Astrocyte (in vitro differentiated cells and primary cell): ENCODE results near the gene STK24.

ENCODE experiments used
- EZH2 ChIP-seq: IDR thresholded peaks from 2 replicates; pipeline ENCODE4 v1.6.1; 2012; ENCODE audit warnings: mild to moderate bottlenecking, low read length, inconsistent platforms; ENCODE audit not compliant: insufficient read depth
- TF ChIP-seq, protein P1 (sequence below): IDR thresholded peaks from 2 replicates; pipeline ENCODE4 v1.5.1; 2011; ENCODE audit warnings: low read depth, mild to moderate bottlenecking, inconsistent platforms, low read length, moderate library complexity; ENCODE audit not compliant: insufficient read depth

DNA sequence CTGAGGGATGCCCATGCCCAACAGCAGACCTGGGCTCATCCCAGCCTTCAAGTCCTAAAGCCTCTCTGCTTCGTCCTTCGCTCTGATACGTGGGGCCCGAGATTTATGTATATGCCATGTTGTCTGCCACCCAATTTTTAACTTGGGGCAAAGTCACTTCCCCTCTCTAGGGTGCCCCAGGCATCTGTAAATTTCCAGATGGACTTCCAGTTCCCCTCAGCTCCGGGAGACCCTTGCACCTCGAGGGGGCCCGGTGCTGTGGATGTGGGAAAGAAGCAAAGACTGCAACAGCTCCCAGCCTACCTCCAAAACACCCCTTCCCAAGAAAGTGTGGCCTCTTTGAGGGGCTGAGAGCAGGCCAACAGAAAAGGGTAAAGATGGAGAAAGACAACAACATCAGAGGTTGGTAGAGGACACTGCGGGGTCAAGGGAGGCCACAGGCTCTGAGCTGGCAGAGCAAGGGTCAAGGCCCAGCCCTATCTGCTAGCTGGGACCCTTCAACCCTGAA is 97.4 kb downstream of the STK24 start:
- TF ChIP-seq, protein P1, sequence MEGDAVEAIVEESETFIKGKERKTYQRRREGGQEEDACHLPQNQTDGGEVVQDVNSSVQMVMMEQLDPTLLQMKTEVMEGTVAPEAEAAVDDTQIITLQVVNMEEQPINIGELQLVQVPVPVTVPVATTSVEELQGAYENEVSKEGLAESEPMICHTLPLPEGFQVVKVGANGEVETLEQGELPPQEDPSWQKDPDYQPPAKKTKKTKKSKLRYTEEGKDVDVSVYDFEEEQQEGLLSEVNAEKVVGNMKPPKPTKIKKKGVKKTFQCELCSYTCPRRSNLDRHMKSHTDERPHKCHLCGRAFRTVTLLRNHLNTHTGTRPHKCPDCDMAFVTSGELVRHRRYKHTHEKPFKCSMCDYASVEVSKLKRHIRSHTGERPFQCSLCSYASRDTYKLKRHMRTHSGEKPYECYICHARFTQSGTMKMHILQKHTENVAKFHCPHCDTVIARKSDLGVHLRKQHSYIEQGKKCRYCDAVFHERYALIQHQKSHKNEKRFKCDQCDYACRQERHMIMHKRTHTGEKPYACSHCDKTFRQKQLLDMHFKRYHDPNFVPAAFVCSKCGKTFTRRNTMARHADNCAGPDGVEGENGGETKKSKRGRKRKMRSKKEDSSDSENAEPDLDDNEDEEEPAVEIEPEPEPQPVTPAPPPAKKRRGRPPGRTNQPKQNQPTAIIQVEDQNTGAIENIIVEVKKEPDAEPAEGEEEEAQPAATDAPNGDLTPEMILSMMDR: no peak
- TF ChIP-seq EZH2: no peak
